Epithelial cell of proximal tubule (primary cell): ENCODE results near the gene CD151. TPM values are rescaled to one million over a fixed set of nuclear protein-coding genes. Genes with fewer than 3 reads are reported as not detected.

ENCODE experiments used
- DNase-seq: peaks from one replicate; pipeline ENCODE4 v3.0.0-alpha.2; 2011; ENCODE audit warnings: low read depth
- H3K4me3 ChIP-seq: 2 replicates; pipeline ENCODE4 v1.5.1; 2011; ENCODE audit warnings: low read depth, mild to moderate bottlenecking, low read length
- CTCF ChIP-seq: conservative IDR thresholded peaks from 2 replicates; pipeline ENCODE4 v1.5.1; 2012; ENCODE audit warnings: low read depth, mild to moderate bottlenecking, low read length
- total RNA-seq: library from RNA; depleted of rRNA; stranded (reverse); fragments of >200 nt; gene quantifications from 2 replicates; pipeline ENCODE4 v1.2.3, GENCODE V29; 2015

Gene CD151
- total RNA-seq, 1 donor from 2014 or later: 538 TPM

- no peak overlapping the region for H3K4me3 ChIP-seq
- TF ChIP-seq CTCF: no peak
- DNase-seq: no peak
Measured at GRCh38 chr11:880447-880846, 47.7 kb downstream of the CD151 start.

GRCh38 chr11:882596-882995, 49.8 kb downstream of the CD151 start:
- no peak for DNase-seq
- H3K4me3 ChIP-seq: no peak overlapping the region
- TF ChIP-seq CTCF: no peak

- H3K4me3 ChIP-seq: no peak overlapping the region
- TF ChIP-seq CTCF: no peak
- no peak for DNase-seq
Measured at GRCh38 chr11:883527-883926, 50.8 kb downstream of the CD151 start.

- H3K4me3 ChIP-seq: no peak overlapping the region
- no peak for TF ChIP-seq CTCF
- no peak for DNase-seq
Measured at GRCh38 chr11:884578-885070, 51.9 kb downstream of the CD151 start.

- DNase-seq: no peak
- no peak for TF ChIP-seq CTCF
- H3K4me3 ChIP-seq: no peak overlapping the region
Measured at GRCh38 chr11:886568-886967, 53.8 kb downstream of the CD151 start.

- H3K4me3 ChIP-seq: no peak overlapping the region
- DNase-seq: no peak
- TF ChIP-seq CTCF: no peak
Measured at GRCh38 chr11:887589-887988, 54.8 kb downstream of the CD151 start.

Other genes with a start within 250 kb of the CD151 start
- 25.6 and 40.8 TPM in 2 replicates for gene IRF7, start 217.0 kb upstream of the CD151 start, total RNA-seq
- gene CDHR5, start 208.0 kb upstream of the CD151 start, total RNA-seq: not detected in 2 replicates
- not detected in 2 replicates for gene SCT, start 205.8 kb upstream of the CD151 start, total RNA-seq
- gene DRD4, start 195.7 kb upstream of the CD151 start, total RNA-seq: not detected in 2 replicates
- 38.2 and 40.4 TPM in 2 replicates for gene DEAF1, start 137.7 kb upstream of the CD151 start, total RNA-seq
- 10.7 and 20.8 TPM in 2 replicates for gene TMEM80, start 137.1 kb upstream of the CD151 start, total RNA-seq
- 145 and 151 TPM in 2 replicates for gene EPS8L2, start 126.7 kb upstream of the CD151 start, total RNA-seq
- gene TALDO1, start 85.5 kb upstream of the CD151 start, total RNA-seq: 332 and 365 TPM in 2 replicates
- gene GATD1, start 55.5 kb upstream of the CD151 start, total RNA-seq: 32.6 and 68.8 TPM in 2 replicates
- gene CEND1, start 42.9 kb upstream of the CD151 start, total RNA-seq: 0.14 TPM in 1 of 2 replicates, not detected in the other
- 20.1 and 33.6 TPM in 2 replicates for gene SLC25A22, start 34.7 kb upstream of the CD151 start, total RNA-seq
- gene PIDD1, start 27.7 kb upstream of the CD151 start, total RNA-seq: 17.4 and 32.1 TPM in 2 replicates
- gene RPLP2, start 23.0 kb upstream of the CD151 start, total RNA-seq: 663 and 837 TPM in 2 replicates
- 19.1 and 34.7 TPM in 2 replicates for gene PNPLA2, start 14.0 kb upstream of the CD151 start, total RNA-seq
- gene CRACR2B, start 5.0 kb upstream of the CD151 start, total RNA-seq: 21.0 and 55.7 TPM in 2 replicates
- gene POLR2L, start 9.6 kb downstream of the CD151 start, total RNA-seq: 166 and 213 TPM in 2 replicates
- gene TSPAN4, start 9.9 kb downstream of the CD151 start, total RNA-seq: 118 and 188 TPM in 2 replicates
- 95.6 and 108 TPM in 2 replicates for gene CHID1, start 77.9 kb downstream of the CD151 start, total RNA-seq
- gene AP2A2, start 92.9 kb downstream of the CD151 start, total RNA-seq: 48.5 and 49.8 TPM in 2 replicates
- gene MUC6, start 203.8 kb downstream of the CD151 start, total RNA-seq: not detected in 2 replicates
- not detected in 2 replicates for gene MUC2, start 241.9 kb downstream of the CD151 start, total RNA-seq